Measurements from ENCODE around the gene HMX2.

GRCh38 chr10:123140164-123140982 is 7.6 kb upstream of the HMX2 start:
- TF ChIP-seq CEBPB (IDR thresholded peaks at IDR 0.05; ENCODE audit: borderline replicate concordance, low read depth, low read length) (no peak), JUN (CRISPR knock-in tag; IDR thresholded peaks at IDR 0.05) (no peak), JUND (CRISPR knock-in tag; IDR thresholded peaks at IDR 0.05) (no peak), FOXP4 (CRISPR knock-in tag; IDR thresholded peaks at IDR 0.05) (no peak), RAD21 (CRISPR knock-in tag; IDR thresholded peaks at IDR 0.05) (no peak), JUNB (CRISPR knock-in tag; IDR thresholded peaks at IDR 0.05; ENCODE audit: borderline replicate concordance) (no peak), TCF7 (IDR thresholded peaks at IDR 0.05; ENCODE audit: low read depth) (no peak), NR3C1 (CRISPR knock-in tag; IDR thresholded peaks at IDR 0.05) (no peak)
- TF ChIP-seq, protein P1, sequence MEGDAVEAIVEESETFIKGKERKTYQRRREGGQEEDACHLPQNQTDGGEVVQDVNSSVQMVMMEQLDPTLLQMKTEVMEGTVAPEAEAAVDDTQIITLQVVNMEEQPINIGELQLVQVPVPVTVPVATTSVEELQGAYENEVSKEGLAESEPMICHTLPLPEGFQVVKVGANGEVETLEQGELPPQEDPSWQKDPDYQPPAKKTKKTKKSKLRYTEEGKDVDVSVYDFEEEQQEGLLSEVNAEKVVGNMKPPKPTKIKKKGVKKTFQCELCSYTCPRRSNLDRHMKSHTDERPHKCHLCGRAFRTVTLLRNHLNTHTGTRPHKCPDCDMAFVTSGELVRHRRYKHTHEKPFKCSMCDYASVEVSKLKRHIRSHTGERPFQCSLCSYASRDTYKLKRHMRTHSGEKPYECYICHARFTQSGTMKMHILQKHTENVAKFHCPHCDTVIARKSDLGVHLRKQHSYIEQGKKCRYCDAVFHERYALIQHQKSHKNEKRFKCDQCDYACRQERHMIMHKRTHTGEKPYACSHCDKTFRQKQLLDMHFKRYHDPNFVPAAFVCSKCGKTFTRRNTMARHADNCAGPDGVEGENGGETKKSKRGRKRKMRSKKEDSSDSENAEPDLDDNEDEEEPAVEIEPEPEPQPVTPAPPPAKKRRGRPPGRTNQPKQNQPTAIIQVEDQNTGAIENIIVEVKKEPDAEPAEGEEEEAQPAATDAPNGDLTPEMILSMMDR (CRISPR knock-in tag; IDR thresholded peaks at IDR 0.05), result peak; percentile 50

Measured in HepG2 (cell line).